K562 (cell line): ENCODE data around the gene MOB3B. TPM values are rescaled to one million over a fixed set of nuclear protein-coding genes. Genes with fewer than 3 reads are reported as not detected.

Source experiments
- ATAC-seq: fragments of 200-7000 bp; cut with Tn5 transposase; 3 replicates; pipeline ENCODE4 v1.9.1; 2020; ENCODE audit warnings: moderate library complexity
- BruUV-seq: library from RNA; stranded (reverse); fragments of 400-500 nt; replicated peaks from 2 replicates; lab custom pipeline; 2021; lab: Mats Ljungman, UMichigan
- CTCF ChIA-PET: fragments of 300-600 bp; formaldehyde crosslinking; extraction: SDS; loops from one replicate; lab custom pipeline; 2021; ENCODE audit warnings: low intra/inter-chr PET ratio; lab: Yijun Ruan, JAX
- POLR2A ChIA-PET: fragments of 300-600, 350-650 bp; sonication (Branson Sonifier 250); formaldehyde crosslinking; extraction: SDS; loops from one replicate; lab custom pipeline; 2021; ENCODE audit warnings: antibody characterized with exemption, inconsistent platforms; lab: Yijun Ruan, JAX
- DNase-seq, 4 experiments: peaks; one replicate each; pipeline versions ENCODE4 v3.0.0 to v3.0.0-alpha.2; 2011 to 2018; ENCODE audit warnings: low spot score in 3 of 4, mixed read lengths in 3 of 4; ENCODE audit errors: extremely low read depth in 1 of 4
- FAIRE-seq: peaks from 2 replicates; lab custom pipeline; 2011; peaks lifted over from hg19 to GRCh38; lab: Jason Lieb, UNC
- H2AFZ ChIP-seq: 2 replicates; pipeline ENCODE4 v1.6.0; 2011; ENCODE audit warnings: low read depth, low read length, control low read depth, inconsistent platforms
- H3K27ac ChIP-seq: fragments of 200-600 bp; 3 replicates; pipeline ENCODE4 v1.8.0; 2011; ENCODE audit warnings: low read depth, mild to moderate bottlenecking, control low read depth, inconsistent platforms, low read length, moderate library complexity, mixed read lengths; ENCODE audit errors: extremely low read depth
- H3K27me3 ChIP-seq, 2 experiments: fragments of 300-600 bp in 1 of 2; 2 replicates in 1 of 2; 3 replicates in 1 of 2; pipeline versions ENCODE4 v1.6.0 to v1.8.0; 2011; ENCODE audit warnings: inconsistent platforms in 2 of 2, low read length in 2 of 2, mild to moderate bottlenecking in 1 of 2, mixed read lengths in 1 of 2, moderate library complexity in 1 of 2; ENCODE audit not compliant: control insufficient read depth in 2 of 2, insufficient read depth in 2 of 2
- H3K36me3 ChIP-seq: fragments of 300-600 bp; 3 replicates; pipeline ENCODE4 v1.8.0; 2011; ENCODE audit warnings: mild to moderate bottlenecking, low read length, inconsistent platforms; ENCODE audit not compliant: control insufficient read depth, insufficient read depth
- H3K4me1 ChIP-seq, 2 experiments: fragments of 200-600 bp in 1 of 2; replicated peaks in 1 of 2; 2 replicates in 1 of 2; 3 replicates in 1 of 2; pipeline versions ENCODE4 v1.5.1 to v1.8.0; 2011; ENCODE audit warnings: inconsistent platforms in 2 of 2, low read length in 2 of 2, mild to moderate bottlenecking in 1 of 2, mixed read lengths in 1 of 2, moderate library complexity in 1 of 2; ENCODE audit not compliant: control insufficient read depth in 2 of 2, insufficient read depth in 2 of 2
- H3K4me2 ChIP-seq: 2 replicates; pipeline ENCODE4 v1.6.1; 2011; ENCODE audit warnings: low read length, control low read depth, inconsistent platforms, mixed read lengths; ENCODE audit not compliant: insufficient read depth
- H3K4me3 ChIP-seq: fragments of 200-600 bp; sonication (generic), shearing (Covaris generic); 2 replicates; pipeline ENCODE4 v1.5.1; 2016; ENCODE audit warnings: control low read depth, inconsistent platforms
- H3K79me2 ChIP-seq: fragments of 200-600 bp; 3 replicates; pipeline ENCODE4 v1.8.0; 2011; ENCODE audit warnings: low read length, inconsistent platforms; ENCODE audit not compliant: control insufficient read depth, insufficient read depth
- H3K9ac ChIP-seq, 2 experiments: 2 replicates each; pipeline versions ENCODE4 v1.6.0 to v1.6.1; 2011; ENCODE audit warnings: low read depth in 2 of 2, low read length in 2 of 2, control low read depth in 1 of 2, inconsistent platforms in 1 of 2, mild to moderate bottlenecking in 1 of 2, mixed read lengths in 1 of 2; ENCODE audit not compliant: insufficient read depth in 1 of 2
- H3K9me1 ChIP-seq: one replicate; pipeline ENCODE4 v1.6.0; 2011; ENCODE audit warnings: inconsistent platforms, mild to moderate bottlenecking, low read length, moderate library complexity; ENCODE audit not compliant: control insufficient read depth, insufficient read depth
- H3K9me3 ChIP-seq: replicated peaks from 2 replicates; pipeline ENCODE4 v1.5.1; 2011; ENCODE audit warnings: low read depth, low read length, inconsistent platforms; ENCODE audit not compliant: control insufficient read depth, insufficient read depth
- H4K20me1 ChIP-seq: replicated peaks from 2 replicates; pipeline ENCODE4 v1.6.1; 2011; ENCODE audit warnings: low read length, inconsistent platforms, mixed read lengths; ENCODE audit not compliant: control insufficient read depth, insufficient read depth
- FOSL1 ChIP-seq: fragments of 200-800 bp; sonication (Bioruptor generic); conservative IDR thresholded peaks from 2 replicates; pipeline ENCODE4 v1.6.1; 2016; ENCODE audit warnings: missing genetic modification characterization, missing compliant biosample characterization
- ID3 ChIP-seq, 2 experiments: fragments of 250-450 bp in 1 of 2; fragments of 450-650 bp in 1 of 2; sonication (Bioruptor Pico) in 1 of 2; IDR thresholded peaks; 2 replicates each; pipeline versions ENCODE4 v1.6.1 to v1.8.0; 2016 to 2021; ENCODE audit warnings: mild to moderate bottlenecking in 2 of 2, moderate library complexity in 2 of 2, missing compliant biosample characterization in 1 of 2, missing genetic modification characterization in 1 of 2
- MEF2D ChIP-seq: conservative IDR thresholded peaks from 2 replicates; pipeline ENCODE4 v1.6.1; 2016; ENCODE audit warnings: low read depth, missing genetic modification characterization, missing compliant biosample characterization
- PURB ChIP-seq: sonication (generic); formaldehyde crosslinking; IDR thresholded peaks from 2 replicates; pipeline ENCODE4 v1.9.0; 2021; ENCODE audit warnings: low read depth, mild to moderate bottlenecking, missing genetic modification reagents
- ZNF140 ChIP-seq: fragments of 250-450 bp; sonication (Bioruptor Pico); IDR thresholded peaks from 2 replicates; pipeline ENCODE4 v1.8.0; 2021; ENCODE audit warnings: moderate library complexity, mild to moderate bottlenecking, inconsistent platforms
- ZNF589 ChIP-seq: fragments of 200-800 bp; sonication (Bioruptor generic); IDR thresholded peaks from 2 replicates; pipeline ENCODE4 v1.6.1; 2016; ENCODE audit warnings: low read depth, missing genetic modification characterization, missing compliant biosample characterization
- WGBS: fragments of 100-300 bp; shearing (Covaris generic); methylation state at CpG from one replicate; pipeline ENCODE4 v1.1.6; 2016; ENCODE audit warnings: low coverage, mixed read lengths; ENCODE audit not compliant: insufficient coverage; ENCODE audit errors: missing lambda C conversion rate; 5-methylcytosine and 5-hydroxymethylcytosine counted together
- in situ Hi-C: fragments of 300-500 bp; cut with MboI; formaldehyde crosslinking; loops from 4 replicates; pipeline ENCODE4 v1.15.0; 2018; ENCODE audit warnings: inconsistent platforms, mixed read lengths
- intact Hi-C: fragments of 100-400 bp; cut with micrococcal nuclease; formaldehyde crosslinking; loops from 2 replicates; pipeline ENCODE4 v1.14.2; 2022
- polyA plus RNA-seq, 8 experiments: library from polyadenylated mRNA; depleted of rRNA in 4 of 8; stranded (reverse) in 5 of 8; unstranded in 3 of 8; fragments of >200 nt; fragmentation: Nextera tagmentation in 2 of 8; fragmentation: Illumina TruSeq in 1 of 8; extraction: Ambion mirVana in 2 of 8; extraction: Trizol in 1 of 8; gene quantifications; 2 replicates each; pipeline versions ENCODE4 v1.2.1 to v1.2.3, GENCODE V29; 2011 to 2014; ENCODE audit warnings: inconsistent platforms in 1 of 8, missing spikeins in 1 of 8
- total RNA-seq, 7 experiments: library from RNA; depleted of rRNA in 6 of 7; stranded (reverse); fragments of >200 nt in 6 of 7; fragmentation: Illumina TruSeq in 2 of 7; extraction: Trizol in 2 of 7; gene quantifications; 2 replicates each; pipeline versions ENCODE4 v1.2.1 to v1.2.3, GENCODE V29; 2011 to 2021; ENCODE audit warnings: low replicate concordance in 1 of 7

The MOB3B gene
- total and polyA plus RNA-seq, 9 of the 15 experiments (the other 6 are each of a cell fraction or from before 2014, with no cell fraction given): 3.6 to 12.8 (median 7.2) TPM

- POLR2A ChIA-PET: interaction anchor here (1.6 kb wide), 1 partner anchor 9 kb away, joined by 5 read pairs; no protein-coding TSS in a partner anchor
- no peak for ATAC-seq
- WGBS: no CpG with 5 or more reads among the region's 1 CpG
- no peaks in the 10 kb centered on the region for H3K36me3 ChIP-seq
- H3K9me3 ChIP-seq: no peaks in the 10 kb centered on the region
- no peak for FAIRE-seq
- in situ Hi-C loops (no loop called here), intact Hi-C loops (no loop called here)
- H3K9ac ChIP-seq: no peak overlapping the region
- H3K4me2 ChIP-seq: no peak overlapping the region
- no peaks in the 10 kb centered on the region for H4K20me1 ChIP-seq
- BruUV-seq: no TSS peak
- TF ChIP-seq PURB (CRISPR knock-in tag): no peak
- no peak for TF ChIP-seq FOSL1 (tag)
- TF ChIP-seq ZNF589 (CRISPR knock-in tag): no peak
- no peak for TF ChIP-seq ZNF140 (CRISPR knock-in tag)
- no peak for TF ChIP-seq MEF2D (tag)
- TF ChIP-seq ID3 (CRISPR knock-in tag; IDR thresholded peaks at IDR 0.05): no peak
- TF ChIP-seq ID3 (tag; IDR thresholded peaks at IDR 0.05): no peak
- H3K9me1 ChIP-seq: no peaks in the 10 kb centered on the region
- H3K27me3 ChIP-seq: no peaks in the 10 kb centered on the region
- CTCF ChIA-PET: no interaction called here
- H3K27ac ChIP-seq: no peak overlapping the region
- peaks cover 3 to 5% of the 10 kb centered on the region in 2 experiments; a peak in 3 of 5 replicates for H3K4me1 ChIP-seq
- no peak for DNase-seq
- H3K4me3 ChIP-seq: no peak overlapping the region
- peaks cover 26% of the 10 kb centered on the region for H3K79me2 ChIP-seq
- no peak overlapping the region for H2AFZ ChIP-seq
Measured at GRCh38 chr9:27428551-27428950, 101.1 kb downstream of the MOB3B start.
